Astrocyte (in vitro differentiated cells and primary cell): Measurements from ENCODE around the gene HDAC11.

Source experiments
- EZH2 ChIP-seq: IDR thresholded peaks from 2 replicates; pipeline ENCODE4 v1.6.1; 2012; ENCODE audit warnings: mild to moderate bottlenecking, low read length, inconsistent platforms; ENCODE audit not compliant: insufficient read depth
- TF ChIP-seq, protein P1 (sequence below): IDR thresholded peaks from 2 replicates; pipeline ENCODE4 v1.5.1; 2011; ENCODE audit warnings: low read depth, mild to moderate bottlenecking, inconsistent platforms, low read length, moderate library complexity; ENCODE audit not compliant: insufficient read depth

DNA sequence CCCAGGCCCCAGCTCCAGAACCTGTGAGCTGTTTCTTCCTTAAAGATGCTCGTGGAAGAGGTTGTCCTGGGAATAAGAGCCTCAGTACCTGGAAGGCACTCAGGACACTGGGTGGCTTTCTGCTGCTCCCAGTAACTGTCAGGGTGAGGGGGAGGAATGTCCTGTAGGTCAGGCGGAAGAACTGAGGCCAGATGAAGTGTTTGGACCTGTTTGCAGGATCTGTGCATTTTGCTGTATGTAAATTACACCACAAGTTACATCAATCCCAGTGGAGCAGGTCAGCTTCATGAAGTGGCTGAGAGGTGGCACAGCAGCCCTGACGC is 27.1 kb downstream of the HDAC11 start:
- TF ChIP-seq, protein P1, sequence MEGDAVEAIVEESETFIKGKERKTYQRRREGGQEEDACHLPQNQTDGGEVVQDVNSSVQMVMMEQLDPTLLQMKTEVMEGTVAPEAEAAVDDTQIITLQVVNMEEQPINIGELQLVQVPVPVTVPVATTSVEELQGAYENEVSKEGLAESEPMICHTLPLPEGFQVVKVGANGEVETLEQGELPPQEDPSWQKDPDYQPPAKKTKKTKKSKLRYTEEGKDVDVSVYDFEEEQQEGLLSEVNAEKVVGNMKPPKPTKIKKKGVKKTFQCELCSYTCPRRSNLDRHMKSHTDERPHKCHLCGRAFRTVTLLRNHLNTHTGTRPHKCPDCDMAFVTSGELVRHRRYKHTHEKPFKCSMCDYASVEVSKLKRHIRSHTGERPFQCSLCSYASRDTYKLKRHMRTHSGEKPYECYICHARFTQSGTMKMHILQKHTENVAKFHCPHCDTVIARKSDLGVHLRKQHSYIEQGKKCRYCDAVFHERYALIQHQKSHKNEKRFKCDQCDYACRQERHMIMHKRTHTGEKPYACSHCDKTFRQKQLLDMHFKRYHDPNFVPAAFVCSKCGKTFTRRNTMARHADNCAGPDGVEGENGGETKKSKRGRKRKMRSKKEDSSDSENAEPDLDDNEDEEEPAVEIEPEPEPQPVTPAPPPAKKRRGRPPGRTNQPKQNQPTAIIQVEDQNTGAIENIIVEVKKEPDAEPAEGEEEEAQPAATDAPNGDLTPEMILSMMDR: no peak
- no peak for TF ChIP-seq EZH2
